GM12875 (cell line): ENCODE results near the gene EPN3.

Experiments
- H3K4me3 ChIP-seq: one replicate; pipeline ENCODE4 v1.5.1; 2011; ENCODE audit warnings: low read depth, low read length, control low read depth
- CTCF ChIP-seq: IDR thresholded peaks from 2 replicates; pipeline ENCODE4 v1.5.1; 2011; ENCODE audit warnings: low read depth, mild to moderate bottlenecking, control low read depth, inconsistent platforms, low read length, moderate library complexity, borderline replicate concordance; ENCODE audit not compliant: insufficient read depth

Gene EPN3

GRCh38 chr17:50569592-50569991, 37.1 kb downstream of the EPN3 start:
- no peak overlapping the region for H3K4me3 ChIP-seq
- TF ChIP-seq CTCF: no peak

DNA sequence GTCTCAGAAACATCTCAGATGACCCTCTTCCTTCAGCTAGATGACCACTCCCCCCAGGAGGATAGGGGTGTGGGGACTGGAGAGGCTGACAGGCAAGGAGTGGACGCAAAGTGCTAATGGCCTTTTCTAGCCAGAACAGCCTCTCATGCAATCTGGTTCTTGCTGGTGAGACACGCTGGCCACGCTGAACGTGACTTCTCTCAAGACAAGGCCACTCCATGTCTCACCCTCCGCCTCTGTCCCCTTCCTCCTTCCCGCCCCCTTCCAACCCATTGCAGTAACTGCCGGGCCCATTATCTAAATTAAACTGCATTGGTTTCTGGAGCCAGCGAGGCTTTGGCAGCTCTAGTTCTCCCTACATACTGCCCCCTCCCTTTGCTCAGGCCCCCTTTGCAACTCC, 37.5 kb downstream of the EPN3 start:
- no peak for TF ChIP-seq CTCF
- H3K4me3 ChIP-seq: no peak overlapping the region

- H3K4me3 ChIP-seq: no peak overlapping the region
- TF ChIP-seq CTCF: no peak
Measured at GRCh38 chr17:50570528-50570927, 38.0 kb downstream of the EPN3 start.

- H3K4me3 ChIP-seq: no peak overlapping the region
- TF ChIP-seq CTCF: no peak
Measured at GRCh38 chr17:50571681-50572080, 39.1 kb downstream of the EPN3 start.

GRCh38 chr17:50572541-50572940, 40.0 kb downstream of the EPN3 start:
- no peak overlapping the region for H3K4me3 ChIP-seq
- TF ChIP-seq CTCF: no peak

- no peak overlapping the region for H3K4me3 ChIP-seq
- TF ChIP-seq CTCF: no peak
Measured at GRCh38 chr17:50573866-50574611, 41.5 kb downstream of the EPN3 start.

DNA sequence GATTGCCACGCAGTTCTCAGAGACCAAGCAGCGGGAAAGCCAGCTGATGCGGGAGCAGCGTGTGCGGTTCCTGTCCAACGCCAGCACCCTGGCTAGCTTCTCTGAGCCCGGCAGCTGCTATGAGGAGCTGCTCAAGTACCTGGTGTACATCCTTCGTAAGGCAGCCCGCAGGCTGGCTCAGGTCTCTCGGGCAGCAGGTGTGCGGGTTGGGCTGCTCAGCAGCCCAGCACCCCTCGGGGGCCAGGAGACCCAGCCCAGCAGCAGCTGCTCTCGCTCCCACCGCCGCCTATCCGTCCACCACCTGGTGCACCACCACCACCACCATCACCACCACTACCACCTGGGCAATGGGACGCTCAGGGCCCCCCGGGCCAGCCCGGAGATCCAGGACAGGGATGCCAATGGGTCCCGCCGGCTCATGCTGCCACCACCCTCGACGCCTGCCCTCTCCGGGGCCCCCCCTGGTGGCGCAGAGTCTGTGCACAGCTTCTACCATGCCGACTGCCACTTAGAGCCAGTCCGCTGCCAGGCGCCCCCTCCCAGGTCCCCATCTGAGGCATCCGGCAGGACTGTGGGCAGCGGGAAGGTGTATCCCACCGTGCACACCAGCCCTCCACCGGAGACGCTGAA, 43.2 kb downstream of the EPN3 start:
- H3K4me3 ChIP-seq: no peak overlapping the region
- no peak for TF ChIP-seq CTCF
